ENCODE data around the gene POGZ.

GRCh38 chr1:151459331-151460046, at the start of gene POGZ:
- TF ChIP-seq EZH2 (optimal IDR thresholded peaks at IDR 0.05; ENCODE audit: low read depth, low read length) (no peak), EZH2phosphoT487 (IDR thresholded peaks at IDR 0.05; ENCODE audit: low read length) (no peak)
